K562 (cell line): ENCODE results near the gene ARHGEF18. TPM values are rescaled to one million over a fixed set of nuclear protein-coding genes. Genes with fewer than 3 reads are reported as not detected.
A peak's percentile ranks its signal among the peaks of the same experiment; 100 is the strongest.

Experiments
- ADNP ChIP-seq: fragments of 200-800 bp; sonication (Bioruptor generic); IDR thresholded peaks from 2 replicates; pipeline ENCODE4 v1.6.1; 2016; ENCODE audit warnings: missing genetic modification characterization, missing compliant biosample characterization
- CBFA2T3 ChIP-seq: fragments of 450-650 bp; IDR thresholded peaks from 2 replicates; pipeline ENCODE4 v1.6.1; 2017
- FOXK2 ChIP-seq, 2 experiments: fragments of 450-650 bp; IDR thresholded peaks in 1 of 2; conservative IDR thresholded peaks in 1 of 2; 2 replicates each; pipeline ENCODE4 v1.6.1; 2016; ENCODE audit warnings: low read depth in 2 of 2, mild to moderate bottlenecking in 1 of 2
- GTF2F1 ChIP-seq: IDR thresholded peaks from 2 replicates; pipeline ENCODE4 v1.6.1; 2011; ENCODE audit warnings: low read depth, low read length, improper control_type of control experiment
- HSF4 ChIP-seq: fragments of 250-450 bp; sonication (Bioruptor Pico); IDR thresholded peaks from 2 replicates; pipeline ENCODE4 v2.1.2; 2022; ENCODE audit warnings: mild to moderate bottlenecking, moderate library complexity, borderline replicate concordance
- JUN ChIP-seq, 2 experiments: sonication (generic) in 1 of 2; formaldehyde crosslinking in 1 of 2; IDR thresholded peaks; 2 replicates each; pipeline versions ENCODE4 v1.6.1 to v1.8.0; 2012 to 2022; ENCODE audit warnings: borderline replicate concordance in 2 of 2, mild to moderate bottlenecking in 2 of 2, improper control_type of control experiment in 1 of 2, low read depth in 1 of 2, low read length in 1 of 2, missing genetic modification reagents in 1 of 2
- JUNB ChIP-seq: fragments of 450-650 bp; formaldehyde crosslinking; conservative IDR thresholded peaks from 2 replicates; pipeline ENCODE4 v1.4.0; 2020; ENCODE audit warnings: mild to moderate bottlenecking
- L3MBTL2 ChIP-seq: fragments of 450-650 bp; IDR thresholded peaks from 2 replicates; pipeline ENCODE4 v1.6.1; 2016; ENCODE audit warnings: mild to moderate bottlenecking, moderate library complexity
- MBD2 ChIP-seq: sonication (generic); IDR thresholded peaks from 2 replicates; pipeline ENCODE4 v1.6.1; 2016; ENCODE audit warnings: low read depth, borderline replicate concordance
- MEIS2 ChIP-seq: fragments of 450-650 bp; IDR thresholded peaks from 2 replicates; pipeline ENCODE4 v1.6.1; 2014; ENCODE audit warnings: mild to moderate bottlenecking; ENCODE audit not compliant: partially characterized antibody
- POLR3A ChIP-seq: IDR thresholded peaks from 2 replicates; pipeline ENCODE4 v1.6.1; 2011; ENCODE audit warnings: borderline replicate concordance, mild to moderate bottlenecking, moderate library complexity; ENCODE audit not compliant: insufficient read length, insufficient read depth; ENCODE audit errors: extremely low read depth
- POU5F1 ChIP-seq: fragments of 150-350 bp; IDR thresholded peaks from 2 replicates; pipeline ENCODE4 v1.6.1; 2014; ENCODE audit warnings: borderline replicate concordance, low read length, low read depth, mild to moderate bottlenecking; ENCODE audit not compliant: partially characterized antibody
- RAD51 ChIP-seq: fragments of 450-650 bp; IDR thresholded peaks from 2 replicates; pipeline ENCODE4 v1.7.1; 2016; ENCODE audit warnings: low read depth, mild to moderate bottlenecking, borderline replicate concordance
- SMARCE1 ChIP-seq: fragments of 450-650 bp; IDR thresholded peaks from 2 replicates; pipeline ENCODE4 v1.7.1; 2016; ENCODE audit warnings: mild to moderate bottlenecking
- ZBTB8A ChIP-seq: fragments of 450-650 bp; IDR thresholded peaks from 2 replicates; pipeline ENCODE4 v1.6.1; 2018; ENCODE audit warnings: mild to moderate bottlenecking, moderate library complexity; ENCODE audit not compliant: partially characterized antibody
- ZNF212 ChIP-seq: fragments of 450-650 bp; formaldehyde crosslinking; IDR thresholded peaks from 2 replicates; pipeline ENCODE4 v1.4.0; 2020; ENCODE audit warnings: mild to moderate bottlenecking
- ZNF217 ChIP-seq: sonication (generic); formaldehyde crosslinking; IDR thresholded peaks from 2 replicates; pipeline ENCODE4 v1.8.0; 2022; ENCODE audit warnings: mild to moderate bottlenecking, missing genetic modification reagents
- ZNF778 ChIP-seq: fragments of 450-650 bp; formaldehyde crosslinking; IDR thresholded peaks from 2 replicates; pipeline ENCODE4 v1.4.0; 2020; ENCODE audit warnings: mild to moderate bottlenecking, moderate library complexity
- polyA plus RNA-seq, 8 experiments: library from polyadenylated mRNA; depleted of rRNA in 4 of 8; stranded (reverse) in 5 of 8; unstranded in 3 of 8; fragments of >200 nt; fragmentation: Nextera tagmentation in 2 of 8; fragmentation: Illumina TruSeq in 1 of 8; extraction: Ambion mirVana in 2 of 8; extraction: Trizol in 1 of 8; gene quantifications; 2 replicates each; pipeline versions ENCODE4 v1.2.1 to v1.2.3, GENCODE V29; 2011 to 2014; ENCODE audit warnings: inconsistent platforms in 1 of 8, missing spikeins in 1 of 8
- total RNA-seq, 7 experiments: library from RNA; depleted of rRNA in 6 of 7; stranded (reverse); fragments of >200 nt in 6 of 7; fragmentation: Illumina TruSeq in 2 of 7; extraction: Trizol in 2 of 7; gene quantifications; 2 replicates each; pipeline versions ENCODE4 v1.2.1 to v1.2.3, GENCODE V29; 2011 to 2021; ENCODE audit warnings: low replicate concordance in 1 of 7
- TF ChIP-seq, protein P1 (sequence below), 2 experiments: fragments of 450-650 bp; conservative IDR thresholded peaks; 2 replicates each; pipeline ENCODE4 v1.6.1; 2017; ENCODE audit warnings: mild to moderate bottlenecking in 2 of 2, moderate library complexity in 2 of 2
- TF ChIP-seq, protein P2 (sequence below): sonication (generic); formaldehyde crosslinking; IDR thresholded peaks from 2 replicates; pipeline ENCODE4 v1.9.0; 2022; ENCODE audit warnings: mild to moderate bottlenecking, missing genetic modification reagents

The ARHGEF18 gene
- total and polyA plus RNA-seq, 9 of the 15 experiments (the other 6 are each of a cell fraction or from before 2014, with no cell fraction given), result 0.04 to 16.5 (median 4.5) TPM

GRCh38 chr19:7373862-7374261 is 25.1 kb downstream of the ARHGEF18 start (continued):
- TF ChIP-seq, protein P1, sequence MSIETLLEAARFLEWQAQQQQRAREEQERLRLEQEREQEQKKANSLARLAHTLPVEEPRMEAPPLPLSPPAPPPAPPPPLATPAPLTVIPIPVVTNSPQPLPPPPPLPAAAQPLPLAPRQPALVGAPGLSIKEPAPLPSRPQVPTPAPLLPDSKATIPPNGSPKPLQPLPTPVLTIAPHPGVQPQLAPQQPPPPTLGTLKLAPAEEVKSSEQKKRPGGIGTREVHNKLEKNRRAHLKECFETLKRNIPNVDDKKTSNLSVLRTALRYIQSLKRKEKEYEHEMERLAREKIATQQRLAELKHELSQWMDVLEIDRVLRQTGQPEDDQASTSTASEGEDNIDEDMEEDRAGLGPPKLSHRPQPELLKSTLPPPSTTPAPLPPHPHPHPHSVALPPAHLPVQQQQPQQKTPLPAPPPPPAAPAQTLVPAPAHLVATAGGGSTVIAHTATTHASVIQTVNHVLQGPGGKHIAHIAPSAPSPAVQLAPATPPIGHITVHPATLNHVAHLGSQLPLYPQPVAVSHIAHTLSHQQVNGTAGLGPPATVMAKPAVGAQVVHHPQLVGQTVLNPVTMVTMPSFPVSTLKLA (conservative IDR thresholded peaks at IDR 0.05), result 0 out of 4 replicates have a peak, but pooled peaks have one; percentile 23 to 36
- TF ChIP-seq HSF4 (CRISPR knock-in tag) (no peak), MEIS2 (peak; percentile 88), JUN (IDR thresholded peaks at IDR 0.05; ENCODE audit: borderline replicate concordance, low read depth, low read length) (peak; percentile 85; the same call in 1 of the 2 replicates), JUN (CRISPR knock-in tag; IDR thresholded peaks at IDR 0.05; ENCODE audit: borderline replicate concordance) (no peak), POU5F1 (no peak), L3MBTL2 (0 out of 2 replicates have a peak, but pooled peaks have one; percentile 21), MBD2 (no peak), POLR3A (no peak), RAD51 (peak; percentile 74), GTF2F1 (no peak), JUNB (CRISPR knock-in tag) (peak; percentile 48; the same call in 1 of the 2 replicates), CBFA2T3 (0 out of 2 replicates have a peak, but pooled peaks have one; percentile 7), ZBTB8A (no peak), ZNF217 (no peak), FOXK2 (conservative IDR thresholded peaks at IDR 0.05 in 1 of 2, IDR thresholded peaks at IDR 0.05 in 1 of 2; ENCODE audit: low read depth in 2 of 2) (0 out of 4 replicates have a peak, but pooled peaks of 1 of the 2 experiments have one; percentile 31), ZNF212 (CRISPR knock-in tag) (no peak), SMARCE1 (peak; percentile 32; the same call in 1 of the 2 replicates), ADNP (peak; percentile 86), ZNF778 (CRISPR knock-in tag) (no peak)
- TF ChIP-seq, protein P2, sequence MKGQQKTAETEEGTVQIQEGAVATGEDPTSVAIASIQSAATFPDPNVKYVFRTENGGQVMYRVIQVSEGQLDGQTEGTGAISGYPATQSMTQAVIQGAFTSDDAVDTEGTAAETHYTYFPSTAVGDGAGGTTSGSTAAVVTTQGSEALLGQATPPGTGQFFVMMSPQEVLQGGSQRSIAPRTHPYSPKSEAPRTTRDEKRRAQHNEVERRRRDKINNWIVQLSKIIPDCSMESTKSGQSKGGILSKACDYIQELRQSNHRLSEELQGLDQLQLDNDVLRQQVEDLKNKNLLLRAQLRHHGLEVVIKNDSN, result peak; percentile 87
